Amniotic epithelial cell (primary cell): Measurements from ENCODE around the gene NR0B2.

Experiments
- DNase-seq: peaks from one replicate; pipeline ENCODE4 v3.0.0-alpha.2; 2010; ENCODE audit warnings: low read depth

The NR0B2 gene

DNA sequence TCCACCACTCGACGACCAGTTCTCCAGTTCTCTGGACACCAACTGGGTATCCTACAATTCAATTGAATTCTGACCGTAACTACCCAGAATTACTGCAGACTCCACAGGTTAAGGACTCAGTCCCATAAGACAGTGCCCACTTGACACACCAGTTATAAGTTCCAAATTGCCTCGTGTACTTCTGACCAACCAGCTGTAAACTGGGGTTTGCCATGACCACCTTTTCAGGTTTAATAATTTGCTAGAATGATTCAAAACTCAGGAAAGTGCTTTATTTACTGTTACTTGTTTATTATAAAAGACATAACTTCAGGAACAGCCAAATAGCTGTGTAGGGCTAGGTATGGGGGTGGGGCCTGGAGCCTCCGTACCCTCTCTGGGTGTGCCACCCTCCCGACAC lies 23.0 kb upstream of the NR0B2 start:
- DNase-seq, result no peak

DNA sequence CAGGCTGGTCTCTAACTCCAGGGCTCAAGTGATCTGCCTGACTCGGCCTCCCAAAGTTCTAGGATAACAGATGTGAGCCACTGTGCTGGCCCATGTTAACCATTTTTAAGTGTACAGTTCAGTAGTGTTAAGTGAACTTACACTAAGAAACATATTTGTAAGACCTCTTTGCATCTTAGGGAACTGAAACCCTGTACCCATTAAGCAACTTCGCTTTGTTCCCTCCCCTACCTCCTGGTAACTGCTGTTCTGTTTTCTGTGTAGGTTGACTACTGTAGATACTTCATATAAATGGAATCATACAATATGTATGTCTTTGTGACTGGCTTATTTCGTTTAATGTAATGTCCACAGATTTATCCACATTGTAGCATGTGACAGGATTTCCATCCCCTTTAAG lies 18.8 kb upstream of the NR0B2 start:
- no peak for DNase-seq

DNA sequence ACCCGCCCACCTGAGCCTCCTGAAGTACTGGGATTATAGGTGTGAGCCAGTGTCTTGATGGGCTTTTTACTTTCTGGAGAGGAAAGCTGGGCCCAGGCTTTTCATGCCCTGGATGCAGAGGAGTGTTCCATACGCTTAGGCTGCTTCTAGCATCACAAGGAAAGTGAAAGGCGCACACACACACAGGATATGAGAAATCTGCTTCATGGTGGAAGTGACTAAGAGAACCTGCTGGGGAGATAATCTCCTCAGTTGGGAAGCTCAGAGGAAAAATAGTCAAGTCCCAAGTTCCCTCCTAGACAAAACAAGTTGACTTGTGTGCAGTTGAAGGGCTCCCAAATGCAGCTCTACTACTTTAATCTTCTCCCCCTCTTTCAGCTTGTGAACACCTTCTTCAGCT lies 9.9 kb upstream of the NR0B2 start:
- DNase-seq, result peak; percentile 27

DNA sequence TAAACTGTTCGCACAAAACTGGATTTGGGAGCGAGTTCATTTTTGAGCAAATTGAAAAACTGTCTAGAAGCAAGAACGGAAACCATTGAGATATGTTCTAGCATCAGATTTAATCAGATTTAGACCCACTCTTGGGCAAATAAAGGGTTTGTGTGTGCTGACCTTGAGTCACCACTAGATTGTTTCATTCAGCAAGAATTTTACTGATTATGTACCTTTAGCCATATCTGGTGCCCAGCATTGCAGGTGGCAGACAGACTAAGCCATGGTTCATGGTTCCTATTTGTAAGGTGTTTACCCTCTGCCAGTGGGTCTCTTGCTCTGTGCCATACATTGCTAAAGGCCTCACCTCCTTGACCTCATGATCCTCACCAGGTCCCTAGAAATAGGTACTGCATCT lies 9.1 kb upstream of the NR0B2 start:
- DNase-seq, result no peak

DNA sequence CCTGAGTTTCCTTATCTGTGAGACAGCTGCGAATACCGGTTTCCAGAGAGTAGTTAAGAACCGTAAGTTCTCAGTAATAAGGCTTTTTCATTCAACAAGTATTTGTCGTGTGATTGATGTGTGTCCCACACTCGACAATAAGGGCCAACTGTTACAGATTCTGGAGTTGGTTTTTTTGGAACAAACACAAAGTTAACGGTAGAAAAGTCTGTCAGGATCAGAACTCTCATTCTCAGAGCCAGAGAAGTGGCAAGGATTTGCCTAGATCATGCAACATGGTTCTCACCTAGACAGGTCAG lies 8.6 kb upstream of the NR0B2 start:
- DNase-seq, result no peak

DNA sequence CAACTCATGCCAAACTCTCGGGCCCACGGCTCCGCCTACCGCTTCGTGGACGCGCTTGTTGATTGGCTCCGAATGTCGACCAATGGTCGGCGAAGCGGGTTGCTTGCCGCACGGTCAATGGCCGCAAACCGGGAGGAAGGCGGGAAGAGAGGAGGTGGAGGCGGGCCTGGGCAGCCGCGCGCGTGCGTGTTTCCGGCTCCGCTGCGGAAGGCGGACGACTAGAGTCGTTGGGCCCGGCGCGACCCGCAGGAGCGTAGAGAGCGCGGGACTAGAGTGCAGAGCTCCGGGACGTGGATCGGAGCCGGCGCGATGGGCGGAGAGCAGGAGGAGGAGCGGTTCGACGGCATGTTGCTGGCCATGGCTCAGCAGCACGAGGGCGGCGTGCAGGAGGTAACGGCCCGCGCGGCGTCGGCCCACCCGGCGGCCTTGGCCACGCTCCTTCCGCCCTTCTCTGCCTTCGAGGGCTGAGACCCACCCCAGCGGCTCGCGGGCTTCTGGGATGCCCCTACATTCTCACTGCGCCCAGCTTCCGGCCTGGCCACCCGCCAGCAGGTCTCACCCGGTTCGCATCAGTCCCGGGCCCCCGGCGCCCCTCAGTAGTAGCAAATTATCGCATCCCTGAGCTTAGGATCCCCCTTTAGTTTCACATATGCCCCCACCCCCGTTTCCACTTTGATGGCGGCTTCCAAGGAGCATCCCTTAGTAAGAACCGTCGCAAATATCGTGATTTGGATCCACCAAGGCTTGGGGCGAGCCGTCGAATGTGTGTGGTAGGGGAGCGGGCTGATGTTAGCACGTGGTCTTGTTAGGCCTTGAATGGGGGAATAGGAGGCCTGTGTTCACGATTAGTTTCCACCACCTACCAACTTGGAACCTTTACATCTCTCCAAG lies 8.0 kb upstream of the NR0B2 start, which contains the start of gene NUDC:
Gene NUDC (plus strand): TSS at position 204 of the 891 bp plus-strand sequence. CDS start 106 bp downstream, at position 310.
- peak; percentile 95 for DNase-seq

DNA sequence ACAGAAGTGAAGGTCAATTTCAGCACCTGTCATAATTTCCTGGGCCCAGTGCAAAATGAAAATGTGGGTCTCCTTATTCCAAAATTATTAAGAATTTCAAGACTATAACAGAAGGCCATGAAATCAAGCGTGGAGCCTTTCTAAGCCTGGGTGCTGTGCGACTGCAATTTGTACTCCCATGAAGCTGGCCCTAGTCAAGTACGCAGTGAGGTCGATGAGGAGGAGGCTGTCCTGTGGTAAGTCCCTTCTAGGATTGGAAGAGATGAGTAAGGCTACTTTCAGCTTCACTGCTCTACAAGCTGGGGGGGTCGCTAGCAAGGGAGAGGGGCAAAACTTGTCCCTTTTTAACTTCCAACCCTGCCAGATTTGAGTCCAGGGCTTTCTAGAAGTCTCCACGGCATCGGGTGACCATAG lies 7.4 kb upstream of the NR0B2 start:
- no peak for DNase-seq

DNA sequence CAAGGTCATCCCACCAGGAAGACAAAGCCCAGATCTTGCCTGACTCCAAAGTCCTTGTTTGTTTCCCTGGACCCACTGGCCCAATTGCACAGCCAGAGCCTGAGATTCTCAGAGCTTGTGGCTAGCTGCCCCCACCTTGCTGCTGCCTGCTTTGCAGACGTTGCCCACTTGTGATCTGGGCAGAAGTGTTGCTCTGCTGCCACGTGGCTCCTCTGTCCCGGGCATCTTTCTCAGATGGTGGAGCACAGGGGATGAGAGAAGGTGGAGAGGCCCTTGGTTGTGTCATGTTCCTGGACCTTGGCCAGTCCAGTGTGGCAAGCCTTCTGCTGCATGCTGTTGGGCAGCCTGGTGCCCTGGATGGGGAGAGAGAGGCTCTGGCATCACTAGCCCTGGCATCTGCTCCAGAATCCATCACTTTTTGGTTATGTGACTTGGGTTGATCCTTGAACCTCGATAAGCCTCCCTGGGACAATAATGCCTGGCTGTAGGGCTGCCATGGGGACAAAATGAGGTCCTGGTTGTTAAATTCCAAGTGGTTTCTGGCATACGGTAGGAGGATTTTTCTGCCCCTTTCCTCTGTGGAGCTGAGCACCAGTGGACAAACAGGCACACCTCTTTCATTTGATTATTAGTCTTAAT lies 1.5 kb upstream of the NR0B2 start:
- DNase-seq, result no peak

DNA sequence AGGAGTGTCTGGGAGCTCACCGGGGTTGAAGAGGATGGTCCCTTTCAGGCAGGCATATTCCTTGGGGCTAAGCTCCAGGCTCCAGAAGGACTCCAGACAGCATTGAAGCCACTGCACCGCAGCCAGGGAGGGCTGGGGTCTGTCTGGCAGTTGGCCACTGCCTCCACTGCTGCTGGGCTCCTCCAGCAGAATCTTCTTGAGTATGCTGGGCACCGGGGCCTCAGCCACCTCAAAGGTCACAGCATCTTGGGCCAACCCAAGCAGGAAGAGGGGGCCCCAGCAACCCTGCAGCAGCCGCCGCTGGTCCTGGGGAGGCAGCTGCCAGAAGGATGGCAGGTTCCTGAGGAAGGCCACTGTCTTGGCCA lies 404 bp downstream of the NR0B2 start:
- no peak for DNase-seq

DNA sequence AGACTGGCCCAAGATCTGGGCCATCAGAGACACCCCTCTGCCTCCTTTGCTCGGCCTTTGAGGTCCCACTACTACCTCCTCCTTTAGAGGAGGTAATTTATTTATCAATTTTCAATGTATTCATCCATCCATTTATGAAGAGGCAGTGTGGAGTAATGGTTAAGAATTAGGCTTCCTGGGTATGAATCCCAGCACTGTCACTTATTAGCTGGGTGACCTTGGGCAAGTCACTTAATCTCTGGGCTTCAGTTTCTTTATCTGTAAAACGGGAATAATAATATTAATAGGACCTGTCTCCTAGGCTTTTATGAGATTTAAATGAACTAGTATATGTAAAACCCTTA lies 1.7 kb downstream of the NR0B2 start:
- no peak for DNase-seq

DNA sequence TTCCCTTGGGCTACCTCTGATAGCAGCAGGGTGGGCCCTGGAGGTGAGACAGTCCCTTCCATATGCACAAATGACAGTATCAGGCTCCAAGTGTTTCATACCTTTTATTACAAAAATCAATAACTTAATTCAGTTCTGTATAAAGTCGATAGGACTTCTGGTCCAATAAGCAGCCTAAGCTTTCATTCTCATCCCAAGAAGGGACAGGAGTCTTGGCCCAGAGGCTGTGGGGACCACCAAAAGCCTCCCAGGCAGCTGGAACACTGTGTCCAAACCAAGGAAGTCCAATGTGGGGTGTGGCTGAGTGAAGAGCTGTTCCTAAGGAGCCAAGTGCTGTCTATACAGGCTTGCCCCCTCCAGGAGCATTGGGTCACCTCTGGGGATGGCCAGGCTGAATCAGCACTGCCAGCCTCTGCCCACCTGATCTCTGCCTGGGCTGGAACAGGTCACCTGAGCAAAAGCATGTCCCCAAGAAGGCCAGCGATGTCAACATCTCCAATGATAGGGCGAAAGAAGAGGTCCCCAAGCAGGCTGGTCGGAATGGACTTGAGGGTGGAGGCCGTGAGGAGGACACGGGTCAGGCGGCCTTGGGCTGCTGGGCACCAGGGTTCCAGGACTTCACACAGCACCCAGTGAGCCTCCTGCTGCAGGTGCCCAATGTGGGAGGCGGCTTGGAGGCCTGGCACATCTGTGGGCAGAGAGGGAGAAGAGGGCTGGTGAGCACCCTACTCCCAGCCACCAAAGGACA lies 2.2 kb downstream of the NR0B2 start:
- no peak for DNase-seq

DNA sequence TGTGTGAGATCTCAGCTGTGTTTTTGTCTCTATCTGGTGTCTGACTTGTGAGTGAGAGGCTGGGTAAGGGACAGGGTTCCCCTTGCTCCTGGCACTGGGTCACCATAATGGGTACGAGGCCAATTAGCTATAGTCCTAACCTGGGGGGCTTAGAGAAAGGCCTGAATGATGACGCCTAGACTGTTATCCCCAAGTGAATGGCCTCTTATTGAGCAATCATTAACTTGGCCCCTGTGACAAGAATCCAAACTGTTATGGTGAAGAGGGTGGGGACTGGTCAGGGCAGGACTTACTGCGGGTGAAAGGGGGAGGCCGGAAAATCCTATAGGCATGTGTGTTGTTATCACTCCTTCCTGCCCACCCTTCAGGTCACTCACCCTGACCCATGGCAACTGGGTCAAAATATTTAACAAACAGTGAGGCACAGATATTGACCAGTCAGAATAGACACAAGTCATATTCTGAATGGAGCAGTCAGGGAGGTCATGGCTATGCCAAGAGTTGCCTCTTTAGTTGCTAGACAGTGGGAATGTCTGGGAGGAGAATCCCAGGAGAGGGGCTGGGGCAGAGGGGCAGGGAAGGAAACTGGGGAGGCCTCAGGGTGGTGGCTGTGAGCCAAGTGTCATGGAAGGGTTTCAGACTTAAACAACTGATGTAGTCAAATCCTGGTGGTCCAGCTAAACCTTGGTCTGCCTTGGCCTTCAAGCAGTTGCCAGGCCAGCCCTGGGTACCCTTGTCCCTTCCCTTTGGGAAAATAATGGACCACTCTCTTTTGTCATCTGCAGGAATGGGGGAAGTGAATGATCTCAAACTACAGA lies 3.2 kb downstream of the NR0B2 start:
- DNase-seq, result no peak

DNA sequence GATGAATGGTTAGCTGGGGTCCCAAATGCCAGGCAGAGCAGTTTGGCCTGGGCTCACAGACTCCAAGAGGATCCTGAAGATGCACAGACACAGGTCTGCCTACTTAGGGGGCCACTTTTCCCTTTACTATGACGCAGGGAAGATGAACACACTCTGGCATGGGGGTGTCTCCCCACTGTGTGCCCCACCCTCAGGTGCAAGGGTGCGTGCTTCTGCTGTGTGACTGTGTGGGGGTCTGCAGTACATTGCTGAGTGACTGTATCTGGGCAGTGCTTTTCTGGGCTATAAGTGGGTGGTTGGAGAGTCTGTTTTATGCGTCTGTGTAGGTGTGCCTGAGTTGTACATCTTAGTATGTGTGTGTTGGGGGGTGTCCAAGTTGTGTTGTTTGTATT lies 3.8 kb downstream of the NR0B2 start:
- no peak for DNase-seq

DNA sequence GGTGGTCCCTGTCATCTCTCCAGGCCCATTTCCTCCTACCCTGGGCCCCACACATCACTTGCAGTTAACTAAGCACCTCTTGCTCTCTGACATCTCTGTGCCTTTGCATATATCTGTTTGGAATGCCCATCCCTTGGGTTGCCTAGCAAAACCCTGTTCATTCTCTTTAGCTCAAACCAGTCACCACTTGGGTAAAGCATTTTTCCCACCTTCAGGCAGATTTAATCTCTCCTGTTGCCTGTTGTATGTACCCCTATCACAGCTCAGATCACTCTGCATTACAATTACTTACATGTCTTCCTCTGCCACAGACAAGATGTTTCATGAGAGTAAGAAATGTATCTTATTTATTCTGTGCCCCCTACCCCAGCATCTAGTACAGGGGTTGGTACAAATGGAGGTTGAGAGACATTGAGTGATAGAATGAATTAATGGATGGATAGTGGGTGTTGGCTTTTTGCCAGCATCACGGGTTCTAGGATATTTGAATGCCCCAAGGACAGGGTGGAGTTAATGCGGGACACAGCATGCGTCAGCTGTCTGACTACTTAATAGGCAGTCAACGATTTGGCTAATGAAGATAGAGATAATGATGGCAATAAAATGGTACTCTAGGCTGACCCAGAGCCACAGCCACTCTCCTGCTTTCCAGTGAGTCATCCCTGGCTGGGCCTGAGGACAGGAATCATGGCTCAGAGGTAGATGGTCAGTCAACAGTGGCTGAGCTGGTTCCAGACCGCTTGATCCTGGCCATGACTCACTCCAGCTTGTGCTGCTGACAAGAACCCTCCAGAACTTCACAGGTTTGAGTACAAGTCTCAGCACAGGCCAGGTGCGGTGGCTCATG lies 6.5 kb downstream of the NR0B2 start:
- DNase-seq, result peak; percentile 88

DNA sequence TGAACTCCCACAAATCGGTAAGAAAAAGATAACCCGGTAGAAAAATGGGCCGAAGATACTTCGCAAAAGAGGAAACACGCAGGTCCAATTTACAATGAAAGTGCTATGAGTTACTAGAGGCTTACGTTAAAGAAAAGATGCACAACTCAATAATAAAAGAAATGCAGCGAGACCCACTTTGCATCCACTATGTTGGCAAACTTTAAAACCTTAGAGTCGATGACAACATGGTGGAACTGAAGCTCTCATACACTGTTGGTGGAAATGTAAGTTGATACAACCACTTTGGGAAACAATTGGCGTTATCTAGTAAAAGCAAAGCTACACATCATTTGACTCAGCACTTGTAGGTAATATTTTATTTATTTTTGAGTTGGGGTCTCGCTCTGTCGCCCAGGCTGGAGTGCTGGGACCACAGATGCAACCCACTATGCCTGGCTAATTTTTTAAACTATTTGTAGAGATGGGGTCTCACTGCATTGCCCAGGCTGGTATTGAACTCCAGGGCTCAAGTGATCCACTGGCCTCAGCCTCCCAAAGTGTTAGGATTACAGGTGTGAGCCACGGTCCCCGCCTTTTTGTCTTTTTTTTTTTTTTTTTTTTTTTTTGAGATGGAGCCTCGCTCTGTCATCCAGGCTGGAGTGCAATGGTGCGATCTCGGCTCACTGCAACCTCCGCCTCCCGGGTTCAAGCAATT lies 12.8 kb downstream of the NR0B2 start:
- DNase-seq, result no peak

DNA sequence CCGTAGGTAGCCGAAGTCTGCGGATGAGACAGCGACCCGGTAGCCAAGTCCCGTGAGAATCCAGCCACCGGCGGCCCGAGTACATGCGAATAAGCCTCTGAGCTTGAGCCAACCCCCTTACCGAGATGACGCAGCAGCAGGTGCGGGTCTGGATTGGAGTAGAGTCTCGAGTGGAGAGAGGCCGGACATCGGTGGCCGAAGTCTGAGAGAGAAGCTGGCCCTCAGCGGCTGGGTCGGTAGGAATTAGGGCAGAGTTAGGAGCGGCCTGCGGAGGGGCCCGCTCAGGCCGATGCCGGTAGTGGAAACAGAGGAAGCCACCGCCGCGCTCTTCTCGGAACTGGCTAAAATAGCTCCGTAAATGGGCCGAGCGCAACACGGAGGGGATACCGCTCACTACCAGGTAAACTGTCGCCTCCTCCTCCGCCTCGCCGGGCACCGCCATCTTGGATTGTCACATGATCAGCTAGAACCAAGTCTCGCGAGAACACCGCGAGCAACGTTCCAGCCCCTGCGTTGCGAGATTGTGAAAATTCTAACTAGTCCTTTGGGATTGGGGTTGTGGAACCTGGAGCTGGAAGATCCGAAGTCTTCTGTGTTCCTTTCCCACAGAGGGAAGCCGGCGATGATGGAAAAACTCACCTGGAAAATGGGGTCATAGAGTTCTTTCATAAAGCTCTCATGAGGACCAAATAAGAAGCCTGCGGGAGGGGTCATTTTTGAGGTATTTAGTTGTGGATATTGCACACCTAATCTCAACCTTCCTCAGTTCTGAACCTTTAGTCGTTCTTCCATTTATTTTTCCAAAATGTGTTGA lies 13.6 kb downstream of the NR0B2 start, which contains the start of gene GPATCH3:
Gene GPATCH3 (minus strand): TSS at position 467 of the 814 bp plus-strand sequence. CDS start 25 bp downstream, at position 442.
- peak; percentile 88 for DNase-seq

DNA sequence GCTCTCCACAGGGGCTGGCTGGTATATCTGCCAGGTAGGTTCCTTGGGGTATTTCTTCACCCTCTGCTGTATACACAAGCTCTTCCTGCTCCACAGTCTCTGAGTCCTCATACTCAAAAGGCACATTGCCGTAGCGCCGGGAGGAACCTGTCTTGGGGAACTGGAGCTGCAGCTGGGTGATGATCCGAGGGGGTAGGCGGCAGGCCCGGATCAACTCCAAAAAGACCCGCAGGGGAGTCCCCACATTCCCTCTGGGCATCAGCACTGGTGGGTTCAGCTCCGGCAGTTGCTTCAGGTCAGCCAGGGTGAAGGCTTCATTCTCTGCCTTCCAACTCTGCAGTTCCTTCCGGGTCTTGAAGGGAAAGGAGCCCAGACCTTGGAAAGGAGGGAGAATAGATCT lies 16.4 kb downstream of the NR0B2 start:
- no peak for DNase-seq

DNA sequence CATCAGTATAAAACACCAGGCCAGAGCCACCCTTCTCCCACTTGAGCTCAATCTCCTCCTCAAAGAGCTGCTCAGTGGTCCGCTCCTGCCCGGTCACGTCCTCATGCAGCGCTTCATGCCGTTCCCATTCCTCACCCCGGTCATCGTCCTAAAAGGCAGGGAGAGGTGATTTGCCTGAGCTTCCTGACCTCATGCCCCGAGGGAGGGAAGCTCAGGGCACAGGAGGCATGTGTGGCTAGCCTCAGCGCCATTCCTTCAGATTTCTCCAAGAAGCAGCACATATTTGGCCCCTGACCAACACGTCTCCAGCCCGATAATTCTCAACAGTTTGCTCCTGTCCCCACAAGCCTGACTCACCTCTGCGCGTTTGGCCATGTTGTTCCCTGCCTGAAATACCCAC lies 19.5 kb downstream of the NR0B2 start:
- DNase-seq, result no peak

DNA sequence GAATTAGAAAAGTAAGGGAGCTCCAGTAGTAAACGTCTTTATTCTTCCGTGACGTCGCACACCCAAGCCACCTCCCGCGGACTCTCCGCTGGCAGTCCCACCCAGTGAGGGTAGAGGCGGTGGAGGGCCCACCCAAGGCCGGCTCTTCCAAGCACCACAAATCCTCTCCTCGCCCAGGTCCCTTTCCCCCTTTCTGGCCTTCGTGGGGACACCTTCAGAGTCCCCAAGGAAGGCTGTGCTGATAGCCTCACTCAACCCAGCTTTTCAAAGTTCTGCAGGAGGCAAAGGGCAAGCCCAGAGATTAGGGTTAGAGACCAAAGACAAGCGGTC lies 23.3 kb downstream of the NR0B2 start:
- no peak for DNase-seq
